H1 (cell line): ENCODE results near the gene FMN2. TPM values are rescaled to one million over a fixed set of nuclear protein-coding genes. Genes with fewer than 3 reads are reported as not detected.

Experiments
- ASH2L ChIP-seq: fragments of 200-600, 300-600 bp; sonication (generic); IDR thresholded peaks from one replicate; pipeline ENCODE4 v1.7.1; 2017; ENCODE audit warnings: low read length
- BACH1 ChIP-seq: IDR thresholded peaks from 2 replicates; pipeline ENCODE4 v1.6.1; 2012; ENCODE audit warnings: low read length, improper control_type of control experiment
- BCL11A ChIP-seq, 2 experiments: IDR thresholded peaks; one replicate each; pipeline ENCODE4 v1.6.1; 2011; ENCODE audit warnings: low read depth in 2 of 2, low read length in 2 of 2, mild to moderate bottlenecking in 2 of 2
- CBX5 ChIP-seq: fragments of 300-800, 300-1000 bp; sonication (generic); IDR thresholded peaks from 2 replicates; pipeline ENCODE4 v1.7.1; 2016; ENCODE audit warnings: antibody characterized with exemption, low read length, low read depth
- CEBPB ChIP-seq: IDR thresholded peaks from 2 replicates; pipeline ENCODE4 v1.6.1; 2012; ENCODE audit warnings: low read depth, low read length
- PHF8 ChIP-seq: fragments of 200-600 bp; sonication (generic); conservative IDR thresholded peaks from 2 replicates; pipeline ENCODE4 v1.7.1; 2012; ENCODE audit warnings: low read depth, mild to moderate bottlenecking, inconsistent platforms, low read length, moderate library complexity
- POLR2AphosphoS5 ChIP-seq: IDR thresholded peaks from 2 replicates; pipeline ENCODE4 v1.6.1; 2011; ENCODE audit warnings: low read depth, low read length
- RAD21 ChIP-seq, 2 experiments: IDR thresholded peaks in 1 of 2; conservative IDR thresholded peaks in 1 of 2; 2 replicates each; pipeline ENCODE4 v1.6.1; 2011; ENCODE audit warnings: low read depth in 2 of 2, low read length in 2 of 2, improper control_type of control experiment in 1 of 2, inconsistent platforms in 1 of 2, mild to moderate bottlenecking in 1 of 2, moderate library complexity in 1 of 2
- SP2 ChIP-seq: IDR thresholded peaks from 2 replicates; pipeline ENCODE4 v1.6.1; 2012; ENCODE audit warnings: mild to moderate bottlenecking, low read length, inconsistent platforms
- TEAD4 ChIP-seq: IDR thresholded peaks from 2 replicates; pipeline ENCODE4 v1.6.1; 2012; ENCODE audit warnings: low read depth, low read length, inconsistent platforms, mixed read lengths
- polyA plus RNA-seq, 7 experiments: library from polyadenylated mRNA; depleted of rRNA in 3 of 7; stranded (reverse) in 5 of 7; unstranded in 2 of 7; fragments of >200 nt in 5 of 7; fragments of 200-250 nt in 2 of 7; gene quantifications; 1 replicate in 5 of 7; 2 replicates in 1 of 7; 4 replicates in 1 of 7; pipeline versions ENCODE4 v1.2.1 to v1.2.3, GENCODE V29; 2011 to 2013; ENCODE audit warnings: missing spikeins in 2 of 7, mixed read lengths in 2 of 7
- total RNA-seq: library from RNA; stranded (reverse); fragmentation: NEBNext Ultra II Directional; extraction: Animal tissue kit (Norgen Biotek cat#: 25700); gene quantifications from 2 replicates; pipeline ENCODE4 v1.2.1, GENCODE V29; 2021
- TF ChIP-seq, protein P1 (sequence below): fragments of 300-600 bp; sonication (generic); IDR thresholded peaks from 2 replicates; pipeline ENCODE4 v1.7.1; 2012; ENCODE audit warnings: low read length, moderate library complexity, mild to moderate bottlenecking, inconsistent platforms; ENCODE audit not compliant: insufficient replicate concordance
- TF ChIP-seq, protein P2 (sequence below): IDR thresholded peaks from 2 replicates; pipeline ENCODE4 v1.6.1; 2012; ENCODE audit warnings: inconsistent platforms

FMN2 gene
- total and polyA plus RNA-seq, 2 of the 8 experiments (the other 6 are each of a cell fraction or from before 2014, with no cell fraction given) = 0.83 to 2.0 TPM

DNA sequence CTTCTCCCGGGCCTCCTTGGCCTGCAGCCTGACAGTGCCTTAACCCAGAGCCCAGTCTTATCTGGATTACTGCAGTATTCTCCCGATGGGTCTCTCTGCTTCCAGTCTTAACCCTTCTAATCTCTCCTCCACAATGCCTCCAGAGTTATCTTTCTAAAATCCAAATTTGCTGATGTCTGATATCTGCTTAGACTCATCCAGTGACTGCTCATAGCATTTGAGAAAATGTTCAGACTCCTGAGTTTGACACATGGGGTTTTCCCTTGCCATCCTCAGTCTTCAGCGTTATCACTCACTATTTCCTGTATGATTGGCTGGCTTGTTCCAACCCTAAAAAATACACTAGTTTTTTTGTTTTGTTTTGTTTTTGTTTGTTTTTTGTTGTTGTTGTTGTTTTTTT, 102.0 kb downstream of the FMN2 start (continued):
- TF ChIP-seq, protein P1, sequence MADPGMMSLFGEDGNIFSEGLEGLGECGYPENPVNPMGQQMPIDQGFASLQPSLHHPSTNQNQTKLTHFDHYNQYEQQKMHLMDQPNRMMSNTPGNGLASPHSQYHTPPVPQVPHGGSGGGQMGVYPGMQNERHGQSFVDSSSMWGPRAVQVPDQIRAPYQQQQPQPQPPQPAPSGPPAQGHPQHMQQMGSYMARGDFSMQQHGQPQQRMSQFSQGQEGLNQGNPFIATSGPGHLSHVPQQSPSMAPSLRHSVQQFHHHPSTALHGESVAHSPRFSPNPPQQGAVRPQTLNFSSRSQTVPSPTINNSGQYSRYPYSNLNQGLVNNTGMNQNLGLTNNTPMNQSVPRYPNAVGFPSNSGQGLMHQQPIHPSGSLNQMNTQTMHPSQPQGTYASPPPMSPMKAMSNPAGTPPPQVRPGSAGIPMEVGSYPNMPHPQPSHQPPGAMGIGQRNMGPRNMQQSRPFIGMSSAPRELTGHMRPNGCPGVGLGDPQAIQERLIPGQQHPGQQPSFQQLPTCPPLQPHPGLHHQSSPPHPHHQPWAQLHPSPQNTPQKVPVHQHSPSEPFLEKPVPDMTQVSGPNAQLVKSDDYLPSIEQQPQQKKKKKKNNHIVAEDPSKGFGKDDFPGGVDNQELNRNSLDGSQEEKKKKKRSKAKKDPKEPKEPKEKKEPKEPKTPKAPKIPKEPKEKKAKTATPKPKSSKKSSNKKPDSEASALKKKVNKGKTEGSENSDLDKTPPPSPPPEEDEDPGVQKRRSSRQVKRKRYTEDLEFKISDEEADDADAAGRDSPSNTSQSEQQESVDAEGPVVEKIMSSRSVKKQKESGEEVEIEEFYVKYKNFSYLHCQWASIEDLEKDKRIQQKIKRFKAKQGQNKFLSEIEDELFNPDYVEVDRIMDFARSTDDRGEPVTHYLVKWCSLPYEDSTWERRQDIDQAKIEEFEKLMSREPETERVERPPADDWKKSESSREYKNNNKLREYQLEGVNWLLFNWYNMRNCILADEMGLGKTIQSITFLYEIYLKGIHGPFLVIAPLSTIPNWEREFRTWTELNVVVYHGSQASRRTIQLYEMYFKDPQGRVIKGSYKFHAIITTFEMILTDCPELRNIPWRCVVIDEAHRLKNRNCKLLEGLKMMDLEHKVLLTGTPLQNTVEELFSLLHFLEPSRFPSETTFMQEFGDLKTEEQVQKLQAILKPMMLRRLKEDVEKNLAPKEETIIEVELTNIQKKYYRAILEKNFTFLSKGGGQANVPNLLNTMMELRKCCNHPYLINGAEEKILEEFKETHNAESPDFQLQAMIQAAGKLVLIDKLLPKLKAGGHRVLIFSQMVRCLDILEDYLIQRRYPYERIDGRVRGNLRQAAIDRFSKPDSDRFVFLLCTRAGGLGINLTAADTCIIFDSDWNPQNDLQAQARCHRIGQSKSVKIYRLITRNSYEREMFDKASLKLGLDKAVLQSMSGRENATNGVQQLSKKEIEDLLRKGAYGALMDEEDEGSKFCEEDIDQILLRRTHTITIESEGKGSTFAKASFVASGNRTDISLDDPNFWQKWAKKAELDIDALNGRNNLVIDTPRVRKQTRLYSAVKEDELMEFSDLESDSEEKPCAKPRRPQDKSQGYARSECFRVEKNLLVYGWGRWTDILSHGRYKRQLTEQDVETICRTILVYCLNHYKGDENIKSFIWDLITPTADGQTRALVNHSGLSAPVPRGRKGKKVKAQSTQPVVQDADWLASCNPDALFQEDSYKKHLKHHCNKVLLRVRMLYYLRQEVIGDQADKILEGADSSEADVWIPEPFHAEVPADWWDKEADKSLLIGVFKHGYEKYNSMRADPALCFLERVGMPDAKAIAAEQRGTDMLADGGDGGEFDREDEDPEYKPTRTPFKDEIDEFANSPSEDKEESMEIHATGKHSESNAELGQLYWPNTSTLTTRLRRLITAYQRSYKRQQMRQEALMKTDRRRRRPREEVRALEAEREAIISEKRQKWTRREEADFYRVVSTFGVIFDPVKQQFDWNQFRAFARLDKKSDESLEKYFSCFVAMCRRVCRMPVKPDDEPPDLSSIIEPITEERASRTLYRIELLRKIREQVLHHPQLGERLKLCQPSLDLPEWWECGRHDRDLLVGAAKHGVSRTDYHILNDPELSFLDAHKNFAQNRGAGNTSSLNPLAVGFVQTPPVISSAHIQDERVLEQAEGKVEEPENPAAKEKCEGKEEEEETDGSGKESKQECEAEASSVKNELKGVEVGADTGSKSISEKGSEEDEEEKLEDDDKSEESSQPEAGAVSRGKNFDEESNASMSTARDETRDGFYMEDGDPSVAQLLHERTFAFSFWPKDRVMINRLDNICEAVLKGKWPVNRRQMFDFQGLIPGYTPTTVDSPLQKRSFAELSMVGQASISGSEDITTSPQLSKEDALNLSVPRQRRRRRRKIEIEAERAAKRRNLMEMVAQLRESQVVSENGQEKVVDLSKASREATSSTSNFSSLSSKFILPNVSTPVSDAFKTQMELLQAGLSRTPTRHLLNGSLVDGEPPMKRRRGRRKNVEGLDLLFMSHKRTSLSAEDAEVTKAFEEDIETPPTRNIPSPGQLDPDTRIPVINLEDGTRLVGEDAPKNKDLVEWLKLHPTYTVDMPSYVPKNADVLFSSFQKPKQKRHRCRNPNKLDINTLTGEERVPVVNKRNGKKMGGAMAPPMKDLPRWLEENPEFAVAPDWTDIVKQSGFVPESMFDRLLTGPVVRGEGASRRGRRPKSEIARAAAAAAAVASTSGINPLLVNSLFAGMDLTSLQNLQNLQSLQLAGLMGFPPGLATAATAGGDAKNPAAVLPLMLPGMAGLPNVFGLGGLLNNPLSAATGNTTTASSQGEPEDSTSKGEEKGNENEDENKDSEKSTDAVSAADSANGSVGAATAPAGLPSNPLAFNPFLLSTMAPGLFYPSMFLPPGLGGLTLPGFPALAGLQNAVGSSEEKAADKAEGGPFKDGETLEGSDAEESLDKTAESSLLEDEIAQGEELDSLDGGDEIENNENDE = no peak
- TF ChIP-seq CEBPB (no peak), PHF8 (no peak), BCL11A (IDR thresholded peaks at IDR 0.05; ENCODE audit: low read depth in 2 of 2, low read length in 2 of 2) (no peak), RAD21 (IDR thresholded peaks at IDR 0.05 in 1 of 2, conservative IDR thresholded peaks at IDR 0.05 in 1 of 2; ENCODE audit: low read depth in 2 of 2, low read length in 2 of 2) (no peak), ASH2L (no peak), BACH1 (no peak), POLR2AphosphoS5 (no peak), SP2 (no peak), TEAD4 (no peak), CBX5 (no peak)
- TF ChIP-seq, protein P2, sequence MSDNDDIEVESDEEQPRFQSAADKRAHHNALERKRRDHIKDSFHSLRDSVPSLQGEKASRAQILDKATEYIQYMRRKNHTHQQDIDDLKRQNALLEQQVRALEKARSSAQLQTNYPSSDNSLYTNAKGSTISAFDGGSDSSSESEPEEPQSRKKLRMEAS = no peak
